Activated T-cell treated with anti-CD3 and anti-CD28 coated beads, Interleukin-2, amount 50 U/mL, for 24 hours (primary cell): Measurements from ENCODE around the gene VAMP8.

Source experiments
- DNase-seq: peaks from one replicate; pipeline ENCODE4 v3.0.0-alpha.2; 2020
- H3K27ac Mint-ChIP-seq: 2 replicates; pipeline ENCODE4 v1.8.0; 2020; ENCODE audit warnings: mild to moderate bottlenecking, mixed read lengths
- H3K27me3 Mint-ChIP-seq: 2 replicates; pipeline ENCODE4 v1.8.0; 2020; ENCODE audit warnings: mixed read lengths
- H3K36me3 Mint-ChIP-seq: 2 replicates; pipeline ENCODE4 v1.8.0; 2020; ENCODE audit warnings: low read depth, mixed read lengths
- H3K4me1 Mint-ChIP-seq: 2 replicates; pipeline ENCODE4 v1.8.0; 2020; ENCODE audit warnings: low read depth, mixed read lengths
- H3K4me3 Mint-ChIP-seq: 2 replicates; pipeline ENCODE4 v1.8.0; 2020; ENCODE audit warnings: mild to moderate bottlenecking, moderate library complexity, mixed read lengths
- H3K9me3 Mint-ChIP-seq: 2 replicates; pipeline ENCODE4 v1.8.0; 2020; ENCODE audit warnings: mixed read lengths

Gene VAMP8

DNA sequence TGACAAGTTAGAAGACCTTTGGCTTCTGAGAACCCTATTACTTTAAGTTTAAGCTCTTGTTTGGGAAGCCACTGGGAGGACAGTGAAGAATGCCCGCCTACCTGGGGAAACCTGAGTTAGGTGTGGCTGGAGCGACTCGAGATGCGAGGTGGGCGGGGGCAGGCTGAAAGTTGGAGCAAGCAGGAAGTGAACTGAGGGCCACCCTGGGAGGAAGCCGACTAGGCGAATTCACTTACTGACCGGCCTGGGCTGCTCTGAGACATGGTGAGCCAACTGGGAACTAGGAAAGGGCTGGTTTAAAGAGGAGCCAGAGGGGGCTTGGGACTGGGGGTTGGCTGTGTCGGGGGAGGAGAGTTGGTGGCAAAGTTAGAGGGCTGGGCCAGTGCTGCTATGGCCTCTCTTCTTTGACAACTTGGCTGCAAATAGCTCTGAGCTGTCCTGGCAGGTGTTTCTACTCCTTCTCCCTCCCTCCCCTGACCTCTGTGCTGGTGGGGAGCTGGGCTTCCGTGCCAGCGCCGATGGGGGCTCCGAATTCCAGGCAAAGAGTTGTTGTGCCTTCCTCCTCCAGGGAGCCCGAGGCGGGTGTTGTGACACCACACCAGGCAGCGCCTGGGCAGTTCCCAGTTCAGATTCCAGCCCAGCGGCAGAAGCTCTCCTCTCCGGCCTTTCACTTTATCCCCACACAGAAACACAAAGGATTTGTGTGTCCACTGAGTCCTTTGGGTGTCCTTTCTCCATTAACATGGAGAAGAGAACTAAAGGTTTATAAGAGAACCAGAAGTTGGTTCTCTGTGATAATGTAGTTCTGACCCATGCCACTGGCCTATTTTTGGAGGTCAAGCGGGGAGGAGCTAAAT lies at the start of gene VAMP8:
Gene VAMP8, plus strand, starts transcription at position 201 of the 857 bp plus-strand sequence. Its CDS starts 61 bp downstream, at position 262.
- Mint-ChIP-seq H3K27ac (peak within 1 kb of the TSS; percentile 93), H3K4me3 (peak within 1 kb of the TSS; percentile 98)

DNA sequence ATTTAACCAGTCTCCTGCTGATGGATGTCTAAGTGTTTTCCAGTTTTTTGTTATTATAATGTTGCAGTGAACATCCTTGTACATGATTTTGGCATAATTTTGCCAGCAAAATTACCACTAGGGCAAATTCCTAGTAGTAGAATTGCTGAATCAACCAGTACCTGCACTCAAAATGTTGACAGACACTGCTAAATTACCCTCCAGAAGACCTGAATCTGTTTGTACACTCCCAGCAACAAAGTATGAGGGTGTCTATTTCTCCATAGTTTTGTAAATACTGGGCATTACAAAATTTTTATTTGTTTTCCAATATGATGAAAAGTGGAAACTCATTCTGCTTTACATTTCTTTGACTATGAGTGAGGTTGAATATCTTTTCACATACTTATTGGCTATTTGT lies 49.6 kb upstream of the VAMP8 start:
- Mint-ChIP-seq H3K27me3 (peaks cover 14% of the 10 kb centered on the region), H3K27ac (no peak overlapping the region), H3K9me3 (no peaks in the 10 kb centered on the region), H3K4me1 (no peaks in the 10 kb centered on the region), H3K4me3 (no peak overlapping the region), H3K36me3 (no peaks in the 10 kb centered on the region)
- no peak for DNase-seq

More for the DNA sequence above, at the start of gene VAMP8:
- Mint-ChIP-seq H3K27me3 (no peaks in the 10 kb centered on the region), H3K36me3 (peaks cover 41% of the 10 kb centered on the region), H3K9me3 (no peaks in the 10 kb centered on the region), H3K4me1 (peaks cover 33% of the 10 kb centered on the region)
- peak; percentile 74 for DNase-seq

DNA sequence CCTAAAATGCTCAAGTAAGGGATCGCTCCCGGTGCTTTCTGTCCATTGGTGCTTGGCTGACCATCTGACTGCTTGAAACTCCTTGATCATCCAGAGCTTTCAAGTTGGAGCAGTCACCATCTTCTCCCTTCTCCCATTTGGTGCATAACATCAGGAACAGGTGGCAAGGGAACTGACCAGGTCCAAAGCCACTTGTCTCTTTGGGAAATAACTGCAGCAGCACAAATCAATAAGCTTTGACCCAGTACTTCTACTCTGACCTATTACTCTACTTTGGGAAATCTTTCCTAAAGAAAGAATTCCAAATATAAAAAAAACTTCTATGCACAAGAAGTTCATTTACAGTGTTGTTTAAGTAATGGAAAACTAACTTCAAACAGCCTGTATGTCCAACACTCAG lies 49.0 kb upstream of the VAMP8 start:
- no peaks in the 10 kb centered on the region for H3K4me1 Mint-ChIP-seq
- H3K27me3 Mint-ChIP-seq: peaks cover 14% of the 10 kb centered on the region
- no peaks in the 10 kb centered on the region for H3K36me3 Mint-ChIP-seq
- H3K4me3 Mint-ChIP-seq: no peak overlapping the region
- H3K27ac Mint-ChIP-seq: no peak overlapping the region
- no peaks in the 10 kb centered on the region for H3K9me3 Mint-ChIP-seq
- no peak for DNase-seq

DNA sequence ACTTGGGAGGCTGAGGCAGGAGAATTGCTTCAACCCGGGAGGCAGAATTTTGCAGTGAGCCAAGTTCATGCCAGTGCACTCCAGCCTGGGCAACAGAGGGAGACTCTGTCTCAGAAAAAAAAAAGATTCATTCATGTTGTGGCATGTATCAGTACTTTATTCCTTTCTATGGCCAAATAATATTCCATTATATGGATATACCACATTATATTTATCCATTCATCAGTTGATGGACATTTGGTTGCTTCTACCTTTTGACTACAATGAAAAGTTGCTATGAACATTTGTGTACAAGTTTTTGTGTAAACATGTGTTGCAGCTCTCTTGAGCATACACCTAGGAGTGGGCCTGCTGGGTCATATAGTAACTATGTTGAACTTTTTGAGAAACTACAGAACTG lies 47.6 kb upstream of the VAMP8 start:
- Mint-ChIP-seq H3K4me1 (no peaks in the 10 kb centered on the region), H3K36me3 (no peaks in the 10 kb centered on the region), H3K4me3 (no peak overlapping the region), H3K9me3 (no peaks in the 10 kb centered on the region), H3K27me3 (peaks cover 14% of the 10 kb centered on the region), H3K27ac (no peak overlapping the region)
- DNase-seq: no peak

DNA sequence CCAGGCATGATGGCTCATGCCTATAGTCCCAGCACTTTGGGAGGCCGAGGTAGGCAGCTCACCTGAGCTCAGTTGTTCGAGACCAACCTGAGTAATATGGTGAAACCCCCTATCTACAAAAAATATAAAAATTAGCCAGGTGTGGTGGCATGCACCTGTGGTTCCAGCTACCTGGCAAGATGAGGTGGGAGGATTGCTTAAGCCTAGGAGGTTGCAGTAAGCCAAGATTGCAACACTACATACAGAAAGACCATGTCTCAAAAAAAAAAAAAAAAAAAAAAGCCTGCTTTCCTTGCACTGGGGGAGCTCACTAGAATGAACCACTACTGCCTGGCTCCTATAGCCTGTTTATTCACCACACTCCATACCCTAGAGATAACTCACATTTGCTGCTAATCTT lies 45.8 kb upstream of the VAMP8 start:
- Mint-ChIP-seq H3K36me3 (no peaks in the 10 kb centered on the region), H3K4me1 (peaks cover 6% of the 10 kb centered on the region), H3K27me3 (peaks cover 13% of the 10 kb centered on the region), H3K9me3 (no peaks in the 10 kb centered on the region), H3K27ac (no peak overlapping the region), H3K4me3 (no peak overlapping the region)
- no peak for DNase-seq

DNA sequence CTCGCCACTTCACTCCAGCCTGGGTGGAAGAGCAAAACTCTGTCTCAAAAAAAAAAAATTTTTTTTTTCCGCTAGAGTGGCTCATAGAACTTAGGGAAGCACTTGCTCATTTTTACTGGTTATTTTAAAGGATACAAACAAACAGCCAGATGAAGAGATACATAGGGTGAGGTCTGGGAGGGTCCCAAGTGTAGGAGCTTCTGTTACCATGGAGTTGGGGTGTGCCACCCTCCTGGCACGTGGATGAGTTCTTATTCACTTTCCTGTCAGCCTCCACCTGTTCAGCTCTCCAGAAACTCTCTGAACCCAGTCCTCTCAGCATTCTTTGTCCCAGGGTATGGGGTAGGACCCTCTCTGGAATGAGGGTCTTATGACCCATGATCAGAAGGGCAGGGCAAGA lies 43.3 kb upstream of the VAMP8 start:
- DNase-seq: no peak
- Mint-ChIP-seq H3K4me1 (peaks cover 17% of the 10 kb centered on the region), H3K9me3 (no peaks in the 10 kb centered on the region)

DNA sequence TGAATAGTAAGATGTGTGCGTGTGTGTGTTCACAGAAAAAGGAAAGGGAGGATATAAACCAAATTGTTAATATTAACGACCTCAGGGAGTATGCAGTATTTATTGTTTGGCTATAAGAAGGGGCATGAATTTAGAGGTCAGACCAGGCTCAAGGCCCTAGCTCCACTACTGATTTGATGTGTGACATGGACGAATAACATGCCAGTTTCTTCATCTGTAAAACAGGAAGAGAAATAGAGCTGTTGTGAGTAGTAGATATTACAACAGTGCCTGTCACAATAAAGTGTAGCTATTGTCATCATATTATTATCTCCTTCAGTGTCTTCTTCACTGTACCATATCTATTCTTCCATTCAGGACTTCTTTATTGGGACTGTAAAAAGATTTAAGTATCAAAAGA lies 42.5 kb upstream of the VAMP8 start:
- Mint-ChIP-seq H3K4me3 (no peak overlapping the region), H3K27me3 (peaks cover 4% of the 10 kb centered on the region), H3K9me3 (no peaks in the 10 kb centered on the region), H3K4me1 (peaks cover 17% of the 10 kb centered on the region), H3K27ac (no peak overlapping the region), H3K36me3 (peaks cover 22% of the 10 kb centered on the region)
- no peak for DNase-seq

More for the DNA sequence above, 43.3 kb upstream of the VAMP8 start:
- H3K27ac Mint-ChIP-seq: no peak overlapping the region
- H3K36me3 Mint-ChIP-seq: peaks cover 15% of the 10 kb centered on the region
- H3K4me3 Mint-ChIP-seq: no peak overlapping the region
- H3K27me3 Mint-ChIP-seq: peaks cover 5% of the 10 kb centered on the region

DNA sequence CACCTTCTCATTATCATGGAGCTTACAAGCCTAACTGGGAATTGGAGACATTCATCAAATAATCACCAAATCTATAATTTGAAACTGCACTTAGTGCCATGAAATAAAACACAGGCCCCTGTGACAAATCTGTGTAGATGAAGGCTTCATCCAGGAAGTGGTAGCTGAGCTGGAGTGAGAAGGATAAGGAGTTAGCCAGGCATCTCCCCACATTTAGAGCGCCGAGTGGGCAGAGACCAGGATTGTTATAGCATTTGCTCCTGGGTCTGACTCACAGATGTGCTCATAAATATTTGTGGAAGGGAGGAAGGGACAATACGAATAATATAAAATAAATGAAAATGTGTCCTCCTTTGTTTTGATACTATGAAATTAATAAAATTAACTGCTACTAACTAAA lies 40.9 kb upstream of the VAMP8 start:
- no peak for DNase-seq
- Mint-ChIP-seq H3K4me3 (peak overlapping the region; percentile 12), H3K36me3 (peaks cover 38% of the 10 kb centered on the region), H3K9me3 (no peaks in the 10 kb centered on the region), H3K4me1 (peaks cover 23% of the 10 kb centered on the region), H3K27me3 (no peaks in the 10 kb centered on the region), H3K27ac (no peak overlapping the region)

DNA sequence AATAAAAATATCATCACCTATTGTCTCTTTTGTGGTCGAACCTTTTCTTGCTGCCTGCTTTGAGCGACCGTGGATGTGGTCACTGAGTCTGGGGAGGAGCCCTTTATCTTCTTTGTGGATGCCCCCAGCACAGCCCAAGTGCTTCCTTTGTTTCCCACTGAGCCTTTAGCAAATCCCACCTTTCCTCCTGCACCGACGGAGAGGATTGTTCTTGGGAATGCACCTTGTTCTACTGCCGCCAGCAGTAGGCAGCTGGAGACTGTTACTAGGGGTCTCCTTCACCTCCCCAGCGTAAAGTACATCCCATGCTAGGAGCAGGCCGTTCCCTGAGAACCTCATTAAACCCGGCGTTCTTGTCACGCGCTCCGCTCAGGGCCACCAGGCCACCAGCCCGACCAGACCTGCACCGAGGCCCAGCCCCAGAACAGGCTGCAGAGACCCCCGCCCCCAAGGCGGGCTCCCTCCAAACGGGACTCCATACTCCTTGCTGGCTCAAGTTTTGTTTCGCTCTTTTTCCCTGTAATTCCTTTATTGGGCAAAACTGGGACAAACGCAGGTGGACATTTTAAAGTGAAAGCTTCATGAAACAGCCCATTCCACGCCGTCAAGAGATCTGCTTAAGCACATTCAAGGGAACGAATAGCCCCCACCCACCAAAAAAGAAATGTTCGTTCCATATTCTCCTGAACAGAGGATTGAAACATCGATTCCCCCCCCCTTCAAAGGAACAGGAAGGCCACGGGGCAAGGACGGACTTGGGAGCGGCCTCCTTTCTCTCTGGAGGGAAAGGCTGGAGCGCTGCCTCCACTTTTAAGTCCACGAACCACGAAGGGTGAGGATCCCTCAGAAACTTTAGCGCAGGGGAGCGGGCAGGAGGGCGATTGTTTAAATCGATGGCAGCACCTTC lies 39.5 kb upstream of the VAMP8 start:
- Mint-ChIP-seq H3K4me3 (peak overlapping the region; percentile 88), H3K4me1 (peaks cover 37% of the 10 kb centered on the region), H3K27ac (peak overlapping the region; percentile 99), H3K36me3 (peaks cover 51% of the 10 kb centered on the region), H3K9me3 (no peaks in the 10 kb centered on the region), H3K27me3 (no peaks in the 10 kb centered on the region)
- peak; percentile 75 for DNase-seq

DNA sequence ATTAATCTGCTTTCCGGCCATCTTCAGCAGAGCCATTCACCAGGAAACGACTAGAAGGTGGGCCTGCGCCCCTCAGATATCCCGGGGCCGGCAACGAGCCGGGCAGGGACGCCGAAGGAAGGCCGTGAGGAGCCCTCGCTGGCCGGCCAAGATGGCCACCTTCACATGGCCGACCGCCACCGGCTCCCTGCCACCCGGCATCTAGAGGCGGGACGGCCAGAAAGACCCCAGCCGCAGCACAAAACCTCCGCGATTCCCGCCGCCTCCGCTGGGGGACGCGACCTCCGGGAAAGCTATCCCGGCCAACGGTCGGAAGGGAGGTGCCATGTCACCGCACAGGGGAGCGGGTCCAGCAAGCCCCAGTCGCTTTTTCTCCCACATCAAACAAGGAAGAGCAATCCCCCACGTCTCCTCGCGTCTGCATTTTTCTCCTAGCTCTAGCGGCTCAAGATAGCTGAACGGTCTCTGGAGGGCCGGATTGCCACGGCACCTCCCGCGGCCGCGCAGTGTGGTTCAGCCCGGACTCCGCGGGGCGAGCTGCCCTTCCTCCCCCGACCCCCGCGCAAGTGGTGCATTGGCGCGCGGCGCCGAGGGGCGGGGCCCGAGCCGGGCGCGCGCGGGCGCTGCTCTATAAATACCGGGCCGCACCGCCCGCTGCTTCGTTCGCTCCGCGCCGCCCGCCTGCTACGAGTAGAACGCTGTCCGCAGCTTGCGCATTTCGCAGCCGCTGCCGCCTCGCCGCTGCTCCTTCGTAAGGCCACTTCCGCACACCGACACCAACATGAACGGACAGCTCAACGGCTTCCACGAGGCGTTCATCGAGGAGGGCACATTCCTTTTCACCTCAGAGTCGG lies 38.7 kb upstream of the VAMP8 start, which contains the start of gene MAT2A:
Gene MAT2A, plus strand, starts transcription at position 662 of the 854 bp plus-strand sequence. Its CDS starts 120 bp downstream, at position 782.
- DNase-seq: peak; percentile 96
- H3K4me1 Mint-ChIP-seq: peaks cover 43% of the 10 kb centered on the region
- peak within 1 kb of the TSS; percentile 88 for H3K4me3 Mint-ChIP-seq
- no peaks in the 10 kb centered on the region for H3K9me3 Mint-ChIP-seq
- H3K27ac Mint-ChIP-seq: peak within 1 kb of the TSS; percentile 99
- H3K36me3 Mint-ChIP-seq: peaks cover 60% of the 10 kb centered on the region
- H3K27me3 Mint-ChIP-seq: no peaks in the 10 kb centered on the region

DNA sequence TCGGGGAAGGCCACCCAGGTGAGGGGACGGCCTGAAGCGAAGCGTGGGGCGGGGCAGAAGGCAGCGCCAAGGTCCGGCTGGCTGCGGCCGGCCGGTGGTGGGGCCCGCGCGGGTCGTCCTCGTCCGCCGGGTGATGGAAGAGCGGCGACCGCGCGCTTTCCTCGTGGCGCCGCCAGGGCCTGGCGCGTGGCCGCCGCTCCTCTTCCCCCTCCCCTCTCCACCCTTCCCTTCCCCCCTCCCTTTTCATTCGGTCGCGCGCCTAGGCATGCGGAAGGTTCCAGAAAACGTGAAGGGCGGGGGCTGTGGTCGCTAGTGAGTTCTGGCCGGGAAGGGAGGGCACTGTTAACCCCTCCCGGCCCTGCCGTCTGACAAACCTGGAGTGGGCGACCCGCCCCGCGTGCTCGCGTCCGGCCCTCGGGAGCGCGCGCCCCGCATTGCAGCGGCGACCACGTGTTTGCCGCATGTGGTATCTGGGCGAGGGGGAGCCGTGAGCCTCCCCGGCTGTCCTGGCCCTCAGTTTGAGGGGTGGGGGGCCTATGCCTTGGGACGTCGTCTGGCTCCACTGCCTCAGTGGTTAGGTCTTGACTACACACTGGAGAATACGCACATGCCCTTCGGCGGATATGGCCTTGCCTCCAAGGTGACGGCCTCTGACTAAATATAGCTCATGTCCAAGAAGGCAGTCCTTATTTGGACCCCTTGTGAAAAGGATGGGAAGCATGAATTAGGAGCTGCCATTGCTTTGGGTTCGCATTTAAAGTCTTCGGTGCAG lies 37.8 kb upstream of the VAMP8 start:
- peaks cover 50% of the 10 kb centered on the region for H3K4me1 Mint-ChIP-seq
- H3K36me3 Mint-ChIP-seq: peaks cover 68% of the 10 kb centered on the region
- H3K4me3 Mint-ChIP-seq: peak overlapping the region; percentile 88
- H3K27me3 Mint-ChIP-seq: no peaks in the 10 kb centered on the region
- peak overlapping the region; percentile 99 for H3K27ac Mint-ChIP-seq
- peak; percentile 89 for DNase-seq
- no peaks in the 10 kb centered on the region for H3K9me3 Mint-ChIP-seq

DNA sequence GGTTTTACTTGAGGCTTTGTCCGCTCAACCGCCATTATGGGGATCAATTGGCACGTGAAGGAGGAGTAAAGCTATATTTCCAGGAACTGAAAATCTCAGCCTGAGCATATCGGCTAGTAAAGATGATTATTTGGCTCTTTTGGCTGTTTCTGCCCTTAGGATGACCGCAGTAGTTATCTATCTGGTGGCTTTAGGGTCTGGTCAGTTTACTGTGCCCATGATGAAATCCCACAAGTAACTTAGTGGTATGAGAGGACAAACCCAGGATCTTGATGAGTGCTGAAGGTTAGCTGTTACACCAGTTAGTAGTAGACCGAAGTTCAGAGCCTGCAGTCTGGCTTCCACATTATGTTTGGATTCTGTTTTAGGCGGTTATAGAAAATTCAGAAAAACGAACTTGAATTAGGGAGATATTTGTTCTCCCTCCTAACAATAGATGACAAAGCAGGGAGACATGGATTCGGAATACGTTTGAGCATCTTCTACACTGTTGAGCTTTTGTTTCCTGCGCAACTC lies 37.2 kb upstream of the VAMP8 start:
- Mint-ChIP-seq H3K9me3 (no peaks in the 10 kb centered on the region), H3K27ac (peak overlapping the region; percentile 99), H3K4me3 (peak overlapping the region; percentile 88), H3K4me1 (peaks cover 50% of the 10 kb centered on the region), H3K27me3 (no peaks in the 10 kb centered on the region), H3K36me3 (peaks cover 75% of the 10 kb centered on the region)
- no peak for DNase-seq

DNA sequence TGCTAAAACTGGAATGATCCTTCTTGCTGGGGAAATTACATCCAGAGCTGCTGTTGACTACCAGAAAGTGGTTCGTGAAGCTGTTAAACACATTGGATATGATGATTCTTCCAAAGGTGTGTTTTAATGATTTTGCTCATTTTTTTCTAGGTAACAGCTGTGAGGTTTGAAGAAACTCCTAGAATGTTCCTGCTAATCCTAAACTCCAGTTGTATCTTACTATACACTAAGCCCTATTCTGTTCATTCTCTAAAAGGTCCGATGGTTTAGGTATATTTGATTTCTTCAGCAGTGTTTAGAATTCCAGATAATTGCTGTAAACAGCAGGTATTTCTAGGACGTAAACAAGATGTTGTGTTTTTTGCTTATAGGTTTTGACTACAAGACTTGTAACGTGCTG lies 36.1 kb upstream of the VAMP8 start:
- H3K27me3 Mint-ChIP-seq: no peaks in the 10 kb centered on the region
- no peaks in the 10 kb centered on the region for H3K9me3 Mint-ChIP-seq
- H3K27ac Mint-ChIP-seq: peak overlapping the region; percentile 99
- H3K4me1 Mint-ChIP-seq: peaks cover 47% of the 10 kb centered on the region
- no peak for DNase-seq
- H3K36me3 Mint-ChIP-seq: peaks cover 85% of the 10 kb centered on the region
- peak overlapping the region; percentile 88 for H3K4me3 Mint-ChIP-seq
